Activated CD4-positive, alpha-beta T cell treated with anti-CD3 and anti-CD28 coated beads, Interleukin-2, amount 50 U/mL, for 16 hours (primary cell): ENCODE measurements around the gene POGLUT3.

Experiments used
- DNase-seq: peaks from one replicate; pipeline ENCODE4 v3.0.0-alpha.2; 2020

The POGLUT3 gene, protein sequence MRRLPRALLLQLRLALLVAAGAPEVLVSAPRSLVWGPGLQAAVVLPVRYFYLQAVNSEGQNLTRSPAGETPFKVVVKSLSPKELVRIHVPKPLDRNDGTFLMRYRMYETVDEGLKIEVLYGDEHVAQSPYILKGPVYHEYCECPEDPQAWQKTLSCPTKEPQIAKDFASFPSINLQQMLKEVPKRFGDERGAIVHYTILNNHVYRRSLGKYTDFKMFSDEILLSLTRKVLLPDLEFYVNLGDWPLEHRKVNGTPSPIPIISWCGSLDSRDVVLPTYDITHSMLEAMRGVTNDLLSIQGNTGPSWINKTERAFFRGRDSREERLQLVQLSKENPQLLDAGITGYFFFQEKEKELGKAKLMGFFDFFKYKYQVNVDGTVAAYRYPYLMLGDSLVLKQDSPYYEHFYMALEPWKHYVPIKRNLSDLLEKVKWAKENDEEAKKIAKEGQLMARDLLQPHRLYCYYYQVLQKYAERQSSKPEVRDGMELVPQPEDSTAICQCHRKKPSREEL

DNA sequence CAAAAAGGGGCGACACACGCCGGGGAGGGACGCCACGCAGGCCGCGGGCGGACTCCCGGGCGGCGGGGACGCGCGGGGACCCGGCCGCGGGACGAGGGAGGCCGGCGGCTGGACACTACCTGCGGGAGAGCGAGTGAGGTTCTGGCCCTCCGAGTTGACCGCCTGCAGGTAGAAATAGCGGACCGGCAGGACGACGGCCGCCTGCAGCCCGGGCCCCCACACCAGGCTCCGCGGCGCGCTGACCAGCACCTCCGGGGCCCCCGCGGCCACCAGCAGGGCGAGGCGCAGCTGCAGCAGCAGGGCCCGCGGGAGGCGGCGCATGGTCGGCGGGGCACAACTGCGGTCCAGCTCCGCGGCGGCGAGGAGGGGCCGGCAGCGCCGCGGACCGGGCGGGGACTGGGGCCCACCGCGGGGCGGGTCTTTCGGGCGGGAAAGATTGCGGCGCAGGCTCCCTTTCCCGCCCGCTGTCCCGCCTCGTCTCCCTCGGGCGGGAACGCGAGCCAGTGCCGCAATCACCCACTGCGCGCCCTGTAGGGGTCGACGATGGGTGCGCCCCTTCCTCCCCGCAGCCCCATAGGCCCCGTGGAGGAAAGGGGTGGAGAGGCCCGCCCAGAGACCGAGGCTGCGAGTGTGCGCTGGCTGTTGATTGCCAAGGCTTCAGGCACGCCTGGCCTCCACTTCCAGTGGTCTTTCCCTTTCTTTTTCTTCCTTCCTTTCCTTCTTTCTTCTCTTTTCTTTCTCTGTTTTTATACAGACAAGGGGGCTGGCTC lies at the start of gene POGLUT3:
TSS of gene POGLUT3 (minus strand) at position 339 of the 770 bp plus-strand sequence. CDS start at position 321, 18 bp downstream.
- peak; percentile 36 for DNase-seq

DNA sequence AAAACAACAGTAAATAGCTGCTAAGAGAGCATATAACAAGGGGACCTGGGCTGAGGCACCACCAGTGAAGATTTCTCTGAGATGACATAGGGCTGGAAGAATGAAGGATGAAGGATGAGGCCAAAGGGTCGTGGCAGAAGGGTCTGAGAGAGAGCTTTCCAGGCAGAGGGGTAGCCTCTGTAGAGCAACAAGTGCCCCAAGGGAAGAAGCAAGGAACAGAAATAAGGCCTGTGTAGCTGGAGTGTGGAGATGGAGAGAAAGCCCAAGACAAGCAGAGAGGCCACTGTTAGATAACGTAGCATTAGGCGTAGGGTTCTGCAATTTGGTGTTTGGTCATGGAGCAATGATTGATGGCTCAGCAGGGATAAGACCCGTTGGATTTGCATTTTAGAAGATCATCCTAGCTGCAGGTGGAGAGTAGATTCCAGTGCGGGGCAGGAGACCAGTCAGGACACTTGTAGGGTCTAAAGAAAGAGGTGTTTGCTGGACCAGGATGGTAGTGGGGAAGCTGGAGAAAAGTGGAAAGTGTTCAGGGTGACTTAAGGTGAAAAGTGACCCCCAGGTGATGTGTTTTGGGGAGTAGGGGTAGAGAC lies 47.8 kb upstream of the POGLUT3 start:
- no peak for DNase-seq

DNA sequence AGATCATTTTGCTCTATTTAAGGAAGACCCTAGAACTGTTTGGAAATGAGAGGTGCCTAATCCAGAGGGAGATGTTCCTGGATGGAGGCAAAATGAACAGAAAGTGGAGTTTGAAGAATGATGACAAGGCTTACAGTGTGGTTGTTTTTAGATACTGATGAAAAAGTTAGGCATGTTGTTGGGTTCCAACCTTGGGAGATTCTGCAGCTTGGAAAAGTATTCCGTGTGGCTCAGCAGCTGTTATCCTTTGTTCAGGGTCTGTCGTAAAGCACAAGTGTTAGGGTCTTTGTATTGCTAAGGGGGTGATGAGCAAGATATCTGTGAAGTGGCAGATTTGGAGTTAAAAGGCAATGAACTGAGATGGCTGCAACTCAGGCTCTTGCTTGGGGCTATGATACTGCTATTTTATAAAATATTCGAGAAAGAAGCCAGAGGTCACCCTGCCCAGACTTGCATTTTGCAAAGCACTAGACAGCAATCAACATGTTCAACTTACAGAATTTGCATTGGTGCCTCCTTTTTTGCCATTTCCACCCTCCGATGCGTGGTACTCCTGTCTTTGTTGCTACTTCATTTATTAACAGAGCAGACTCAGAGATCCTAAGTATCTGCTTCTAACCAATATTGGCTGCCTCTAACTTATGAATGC lies 45.3 kb upstream of the POGLUT3 start:
- DNase-seq = no peak

DNA sequence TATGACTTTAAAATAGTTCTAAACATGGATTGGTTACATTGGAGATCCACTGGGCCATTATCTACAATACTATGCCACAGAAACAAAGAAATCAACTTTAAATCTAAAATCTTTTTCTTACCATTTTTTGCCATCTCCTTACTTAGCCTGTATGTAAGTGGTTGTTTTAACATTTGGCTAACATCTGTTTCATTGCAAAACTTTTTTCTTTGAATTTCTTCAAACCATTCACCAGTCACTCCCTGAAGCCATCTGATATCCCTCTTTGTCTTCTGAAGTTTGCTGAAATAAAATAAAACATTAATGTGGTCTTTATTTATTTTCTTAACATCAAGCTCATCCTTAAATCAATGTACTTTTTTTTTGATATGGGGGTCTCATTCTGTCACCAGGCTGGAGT lies 43.3 kb upstream of the POGLUT3 start:
- DNase-seq = no peak

DNA sequence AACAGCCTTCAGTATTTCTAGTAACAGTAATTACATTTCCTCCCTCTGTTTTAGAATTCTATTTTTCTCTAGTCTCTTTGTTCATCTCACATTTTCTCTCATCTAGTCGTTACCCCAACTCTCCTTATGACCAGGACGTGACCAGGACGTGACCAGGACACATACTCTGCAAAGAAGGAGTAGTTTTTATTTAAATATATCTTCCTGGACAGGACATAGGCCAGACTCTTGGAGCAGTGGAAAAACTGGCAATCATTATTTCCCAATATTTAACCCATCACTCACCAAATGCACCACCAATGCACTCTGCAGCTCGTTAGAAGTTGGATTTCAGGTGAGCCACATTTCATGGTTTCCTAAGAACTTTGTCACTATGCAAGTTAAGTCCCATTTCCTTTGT lies 40.3 kb upstream of the POGLUT3 start:
- no peak for DNase-seq

DNA sequence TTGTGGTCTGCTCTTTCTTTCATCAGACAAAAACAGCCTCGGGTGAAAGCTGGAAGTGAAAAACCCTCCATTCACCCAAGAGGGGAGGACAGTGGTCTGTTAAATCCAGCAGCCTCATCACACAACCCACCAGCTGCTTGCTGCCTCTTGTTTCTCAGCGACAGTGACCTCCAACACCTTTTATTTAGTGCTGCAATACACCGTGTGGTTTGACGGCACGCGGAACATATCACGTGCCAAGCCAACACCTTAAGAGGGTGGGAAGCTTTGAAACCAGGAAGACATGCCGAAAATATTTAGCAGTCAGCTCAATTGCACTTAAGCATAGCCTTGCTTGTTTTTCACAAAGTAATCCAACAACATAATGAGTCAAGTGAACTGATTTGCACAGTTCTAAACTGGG lies 39.8 kb upstream of the POGLUT3 start:
- DNase-seq = no peak

DNA sequence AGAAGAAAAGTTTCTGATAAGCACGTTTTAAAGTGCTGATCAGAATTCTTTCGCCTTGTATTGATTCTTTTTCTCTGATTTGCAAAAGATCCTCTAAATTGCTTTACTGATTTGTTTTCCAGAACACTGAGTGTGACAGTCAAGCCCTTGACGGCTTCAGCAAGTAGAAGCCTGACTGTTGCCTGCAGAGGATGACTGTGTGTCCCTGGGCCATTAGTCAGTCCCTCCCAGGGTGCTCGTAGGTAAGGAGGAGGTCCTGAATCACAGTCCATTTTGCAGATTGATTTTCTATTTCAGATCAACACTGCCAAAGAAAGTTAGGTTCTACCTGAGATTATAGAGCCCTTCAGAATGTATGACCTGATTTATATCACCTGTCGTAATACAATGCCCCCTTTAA lies 38.6 kb upstream of the POGLUT3 start:
- DNase-seq = no peak

DNA sequence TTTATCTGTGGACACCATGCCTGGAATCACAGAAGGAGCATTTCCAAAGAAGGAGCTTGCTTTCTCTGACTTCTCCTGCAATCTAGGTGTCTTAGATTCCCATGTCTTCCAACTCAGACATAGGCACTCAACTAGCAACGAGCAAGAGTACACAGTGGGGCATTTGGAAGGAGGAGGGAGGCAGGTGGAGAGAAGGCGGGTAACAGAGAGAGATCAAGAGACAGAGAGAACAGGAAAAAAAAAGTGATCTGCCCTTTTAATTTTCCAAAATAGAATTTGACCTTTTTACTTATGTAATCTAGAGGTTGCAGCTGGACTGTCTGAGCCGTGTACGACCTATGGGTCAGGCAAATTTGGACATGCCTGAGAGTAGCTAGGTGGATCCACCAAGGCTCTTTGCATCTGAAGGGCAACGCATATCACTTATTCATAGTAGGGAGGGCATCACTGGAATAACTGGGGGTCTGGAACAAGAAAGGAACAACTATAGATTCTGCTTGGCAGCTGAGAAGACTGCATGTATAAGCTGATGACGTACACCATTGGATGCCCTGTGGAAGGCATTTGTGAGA lies 37.3 kb upstream of the POGLUT3 start:
- no peak for DNase-seq

DNA sequence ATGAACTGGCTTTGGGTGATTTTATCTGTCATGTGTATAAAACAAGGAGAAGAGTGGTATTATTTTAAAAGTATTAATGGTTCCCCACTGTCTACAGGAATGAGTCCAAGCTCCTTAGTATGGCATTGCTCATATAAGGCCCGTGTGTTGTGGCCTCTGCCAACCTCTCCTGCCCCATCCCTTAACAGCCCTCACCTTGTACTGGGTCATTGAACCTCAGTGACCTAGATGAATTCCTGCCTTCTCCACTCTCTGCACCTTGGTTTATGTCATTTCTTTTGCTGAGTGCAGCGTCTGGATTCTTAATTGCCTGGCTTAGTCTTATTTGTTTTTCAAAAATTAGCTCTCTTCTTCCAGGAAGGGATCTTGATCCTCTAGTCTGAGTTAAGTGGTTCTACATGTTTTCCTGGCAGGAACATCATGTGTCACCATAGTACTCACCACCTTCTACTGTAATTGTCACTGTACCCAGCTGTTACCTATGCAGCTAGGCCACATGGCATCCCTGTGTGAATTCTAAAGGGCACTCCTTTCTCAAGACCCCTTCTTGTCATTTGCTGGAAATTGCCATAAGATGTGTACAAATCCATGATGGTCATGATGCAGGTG lies 36.2 kb upstream of the POGLUT3 start:
- no peak for DNase-seq

DNA sequence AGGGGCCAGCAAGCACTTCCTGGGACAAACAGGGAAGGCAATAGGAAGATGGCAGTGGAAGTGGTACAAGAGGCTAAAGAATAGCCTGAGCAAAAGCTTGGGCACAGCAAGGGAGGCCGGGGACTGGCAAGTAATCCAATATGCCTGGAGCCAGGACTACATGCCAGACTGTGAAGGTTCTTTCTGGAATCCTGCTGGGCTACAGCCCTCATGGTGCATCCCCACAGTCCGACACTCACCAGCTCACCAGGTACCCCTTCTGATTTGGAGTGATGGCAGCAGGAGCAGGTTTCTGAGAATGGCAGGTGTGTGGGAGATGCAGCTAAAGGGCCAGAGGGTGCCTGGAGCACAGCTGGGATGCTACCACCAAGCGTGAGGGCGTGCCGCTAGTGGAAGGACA lies 32.2 kb upstream of the POGLUT3 start:
- no peak for DNase-seq

DNA sequence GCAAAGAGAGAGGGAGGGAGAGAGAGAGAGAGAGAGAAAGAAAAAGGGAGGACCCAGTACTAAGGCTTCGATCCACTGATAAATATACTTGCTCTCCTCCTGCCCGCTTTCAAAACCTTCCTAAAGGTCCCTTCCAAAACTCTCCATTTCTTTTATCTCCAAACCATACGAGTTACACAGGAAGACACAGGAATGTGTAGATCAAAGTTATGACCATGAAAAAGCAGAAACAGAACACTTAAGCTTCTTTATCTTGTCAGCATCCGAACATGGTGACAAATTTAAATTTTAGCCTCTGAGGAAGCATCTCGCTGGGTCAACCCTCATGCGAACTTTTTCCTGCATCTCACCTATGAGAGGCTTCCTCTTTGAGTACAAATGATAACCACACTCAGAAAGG lies 29.2 kb upstream of the POGLUT3 start:
- no peak for DNase-seq

DNA sequence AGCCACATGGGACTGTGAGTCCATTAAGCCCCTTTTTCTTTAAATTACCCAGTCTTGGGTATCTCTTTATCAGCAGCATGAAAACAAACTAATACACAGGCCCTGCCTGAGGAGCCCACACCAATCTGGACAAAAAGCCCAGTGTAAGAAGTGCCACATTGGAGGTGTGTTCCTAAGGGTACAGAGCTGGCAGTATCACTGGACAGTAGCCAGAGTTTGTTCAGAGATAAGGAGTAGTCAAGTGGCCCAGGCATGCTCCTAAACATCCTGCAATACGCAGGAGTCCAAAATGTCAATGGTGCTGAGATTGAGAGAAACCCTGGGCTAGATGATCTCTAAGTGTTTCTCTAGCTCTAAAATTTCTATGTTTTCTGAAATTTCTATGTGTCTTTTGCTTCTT lies 27.0 kb upstream of the POGLUT3 start:
- DNase-seq = no peak

DNA sequence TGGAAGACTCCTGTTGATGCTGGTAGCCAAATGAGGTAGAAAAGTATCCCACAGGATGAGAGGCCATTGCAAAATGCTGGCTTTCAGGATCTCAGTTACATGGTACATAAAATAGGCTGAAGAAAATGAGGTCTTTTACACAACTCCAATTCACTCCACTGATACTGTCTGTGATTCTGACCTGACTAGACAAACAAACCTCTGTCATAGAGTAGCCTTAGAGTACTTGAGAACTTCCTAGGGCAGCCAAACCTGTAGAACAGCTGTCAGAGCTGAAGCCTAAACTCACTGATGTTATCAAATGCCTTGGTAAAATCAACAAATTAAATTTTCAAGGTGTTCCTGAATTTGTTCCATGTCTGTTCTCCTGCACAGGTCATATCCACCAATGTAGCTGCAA lies 26.2 kb upstream of the POGLUT3 start:
- DNase-seq = no peak

DNA sequence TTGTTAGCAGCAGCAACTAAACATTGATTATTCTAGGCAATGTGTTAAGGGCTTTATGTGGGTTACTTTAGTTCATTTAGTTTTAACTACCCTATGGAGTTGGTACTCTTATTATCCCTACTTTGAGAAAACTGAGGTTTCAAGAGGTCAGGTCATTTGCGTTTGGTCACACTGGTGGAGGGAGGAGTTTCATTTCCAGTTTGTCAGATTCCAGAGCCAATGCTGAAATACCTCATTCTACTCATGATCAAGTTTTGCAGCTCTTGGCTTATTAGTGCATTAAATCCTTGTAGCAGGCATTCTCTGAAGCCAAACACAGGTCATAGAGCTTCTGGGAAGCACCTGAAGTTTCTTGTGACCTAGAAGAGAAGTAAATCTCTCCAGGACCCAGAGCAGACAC lies 24.1 kb upstream of the POGLUT3 start:
- DNase-seq = no peak

DNA sequence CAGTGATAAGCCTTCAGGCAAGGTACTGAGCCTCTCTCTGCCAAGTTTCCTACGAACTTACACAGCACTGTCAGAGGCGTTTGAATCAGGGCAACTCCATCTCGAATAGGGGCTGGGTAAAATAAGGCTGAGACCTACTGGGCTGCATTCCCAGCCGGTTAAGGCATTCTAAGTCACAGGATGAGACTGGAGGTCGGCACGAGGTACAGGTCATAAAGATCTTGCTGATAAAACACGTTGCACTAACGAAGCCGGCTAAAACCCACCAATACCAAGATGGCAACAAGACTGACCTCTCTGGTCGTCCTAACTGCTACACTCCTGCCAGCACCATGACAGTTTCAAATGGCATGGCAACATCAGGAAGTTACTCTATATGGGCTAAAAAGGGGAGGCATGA lies 20.4 kb upstream of the POGLUT3 start:
- DNase-seq = no peak

DNA sequence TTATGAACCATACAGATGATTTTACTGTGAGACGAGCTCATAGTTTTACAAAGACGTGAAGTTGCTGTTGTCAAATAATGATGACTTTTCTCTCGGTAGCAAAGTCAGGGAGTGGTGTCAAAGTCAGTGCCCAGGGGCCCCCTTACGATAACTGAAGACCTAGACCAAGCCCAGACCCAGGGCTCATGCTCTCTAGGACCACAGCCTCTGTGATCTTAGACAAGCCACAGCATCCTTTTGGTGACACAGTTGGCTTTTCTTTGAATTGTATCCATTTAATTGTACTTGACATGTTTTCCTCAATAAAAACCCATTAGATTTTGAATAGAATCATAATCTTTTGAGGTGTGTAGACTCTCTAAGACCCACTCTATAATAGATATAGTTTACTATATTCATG lies 17.9 kb upstream of the POGLUT3 start:
- DNase-seq = no peak

DNA sequence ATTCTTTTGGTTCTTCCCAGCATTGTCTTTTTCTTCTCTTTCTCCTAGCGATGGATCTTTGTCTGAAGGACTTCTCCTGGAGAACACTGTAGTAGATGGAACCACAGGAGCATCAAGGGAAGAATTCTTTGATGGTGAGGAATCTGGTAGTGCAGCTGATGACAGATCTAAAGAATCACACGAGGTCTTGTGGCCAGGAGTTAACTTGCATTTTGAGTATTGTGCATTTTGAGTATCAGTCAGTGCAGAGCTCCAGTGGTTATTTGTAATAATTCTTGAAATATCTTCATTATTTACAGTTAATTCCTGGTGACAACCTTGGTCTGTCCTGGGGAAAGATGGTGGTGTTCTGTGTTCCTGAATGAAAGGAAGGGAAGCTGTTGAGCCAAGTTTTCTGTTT lies 14.5 kb upstream of the POGLUT3 start:
- DNase-seq = peak; percentile 14

DNA sequence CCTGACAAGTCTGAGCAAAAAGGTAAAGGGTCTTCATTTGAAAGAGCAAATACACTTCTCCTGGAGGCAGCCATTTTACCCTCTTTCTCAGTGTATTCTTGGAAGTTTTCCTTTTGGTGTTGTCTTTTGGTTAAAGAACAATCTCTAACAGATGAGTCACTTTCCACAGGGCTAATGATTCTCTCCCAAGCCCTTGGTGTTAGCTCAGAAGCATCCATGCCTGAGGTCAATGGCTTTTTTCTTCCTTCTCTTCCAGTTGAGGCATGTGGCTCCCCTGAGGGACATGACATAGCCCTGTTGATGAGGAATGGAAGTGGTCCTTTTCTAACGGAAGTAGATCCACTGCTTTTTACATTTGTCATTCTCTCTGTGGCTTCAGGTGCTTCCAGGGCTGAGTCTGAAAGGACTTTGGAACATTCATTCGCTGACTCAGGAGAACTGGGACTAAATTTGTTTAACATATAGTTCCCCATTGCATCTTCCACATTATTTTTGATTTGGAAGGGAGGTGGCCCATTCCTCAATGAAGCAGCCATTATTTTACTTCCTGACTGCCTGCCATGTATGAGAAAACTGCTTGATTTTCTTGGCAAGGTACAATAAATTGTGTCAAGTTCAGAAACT lies 13.8 kb upstream of the POGLUT3 start:
- DNase-seq = no peak

DNA sequence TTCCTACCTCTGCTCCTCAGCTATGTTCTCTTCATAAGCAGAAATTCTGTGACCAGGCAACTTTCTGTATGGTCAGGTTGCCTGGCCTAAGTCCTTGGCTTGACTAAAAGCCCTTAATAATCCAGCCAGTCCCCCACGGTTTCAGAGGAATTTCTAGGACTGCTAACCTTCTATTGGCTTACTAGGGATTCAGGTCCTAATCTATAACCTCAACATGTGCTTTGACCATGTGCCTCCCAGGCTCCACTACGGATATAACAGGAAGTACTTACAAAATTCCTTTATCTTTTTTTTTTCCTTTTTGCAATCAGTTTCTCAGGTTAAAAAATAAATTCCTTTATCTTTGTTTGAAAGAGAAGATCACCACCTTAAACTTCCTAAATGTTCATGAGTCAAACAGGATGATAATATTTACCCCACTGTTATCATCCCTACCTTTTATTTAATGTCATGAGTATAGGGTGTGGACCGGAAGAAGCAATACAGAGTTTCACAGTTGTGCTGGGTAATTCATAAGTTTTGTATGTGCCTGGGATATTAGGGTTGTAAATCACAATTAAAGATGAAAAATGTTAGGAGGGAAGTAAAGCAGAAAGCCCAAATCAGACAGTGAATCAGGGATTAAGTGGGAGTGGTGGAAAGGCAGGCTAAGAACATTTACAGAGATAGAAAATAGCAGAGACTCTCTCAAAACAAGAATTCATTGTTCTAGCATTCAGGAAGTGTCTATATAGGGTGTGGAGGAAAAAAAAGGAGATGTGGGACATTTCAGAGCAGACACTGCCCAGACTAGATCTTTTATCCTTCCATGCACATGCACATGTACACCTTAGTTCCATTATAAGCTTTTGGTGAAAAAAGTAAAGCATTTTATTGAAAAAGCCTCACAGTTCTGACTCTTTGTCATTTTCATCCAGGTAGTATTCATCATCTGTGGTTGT lies 10.7 kb upstream of the POGLUT3 start:
- DNase-seq = no peak

DNA sequence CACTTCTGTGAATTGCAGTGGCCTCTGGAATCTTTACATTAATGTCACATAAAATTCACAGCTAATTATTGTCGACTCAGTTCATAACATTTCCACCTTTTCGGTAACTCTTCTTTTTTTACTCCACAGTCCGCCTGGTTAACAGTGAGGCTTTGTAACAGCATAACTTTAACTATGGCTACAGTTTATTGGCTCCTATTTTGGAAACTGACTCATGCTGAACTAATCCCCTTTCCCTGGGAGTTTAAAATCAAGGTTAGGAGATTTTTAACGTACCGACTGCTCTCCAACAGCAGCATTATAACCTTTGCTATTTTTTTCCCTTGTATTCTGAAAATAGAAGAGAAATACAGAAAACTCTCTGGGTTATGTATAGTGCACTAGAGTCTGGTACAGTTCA lies 3.2 kb upstream of the POGLUT3 start:
- DNase-seq = no peak

DNA sequence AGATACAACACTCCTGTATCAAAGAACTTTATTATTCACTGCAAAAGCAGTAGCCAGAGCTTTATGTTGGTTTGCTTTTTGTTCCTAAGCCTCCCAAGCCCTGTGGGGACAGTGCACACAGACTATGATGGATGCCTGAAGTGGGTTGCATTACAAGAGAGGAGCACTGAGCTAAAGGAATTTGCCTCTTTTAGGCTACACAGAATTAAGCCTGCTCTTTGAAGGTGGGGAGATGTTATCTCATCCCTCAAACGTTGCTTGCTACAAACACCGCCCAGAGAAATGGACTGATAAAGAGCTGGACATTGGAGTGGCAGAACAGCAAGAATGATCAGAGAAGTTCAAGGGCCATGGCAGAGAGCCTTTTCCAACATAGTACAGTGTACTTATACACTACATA lies 2.5 kb upstream of the POGLUT3 start:
- DNase-seq = no peak
